ENCODE results near the gene CDHR5. TPM values are rescaled to one million over a fixed set of nuclear protein-coding genes. Genes with fewer than 3 reads are reported as not detected.

CDHR5 gene
- total RNA-seq, 4 donors from 2014 or later: not detected

- no peak for TF ChIP-seq CTCF (IDR thresholded peaks at IDR 0.05)
- ATAC-seq (ENCODE audit: low FRiP score) (no peak), DNase-seq (ENCODE audit: low spot score) (no peak)
Measured at GRCh38 chr11:571802-572185, 53.0 kb downstream of the CDHR5 start.

- ATAC-seq (ENCODE audit: low FRiP score): no peak
- no peak for TF ChIP-seq CTCF (IDR thresholded peaks at IDR 0.05)
Measured at GRCh38 chr11:569158-569885, 55.4 kb downstream of the CDHR5 start.

GRCh38 chr11:568306-569157 lies 56.2 kb downstream of the CDHR5 start:
- no peak for TF ChIP-seq CTCF (IDR thresholded peaks at IDR 0.05)
- DNase-seq (ENCODE audit: low spot score) (peak; percentile 51), ATAC-seq (ENCODE audit: low FRiP score) (peak; percentile 90)

More at GRCh38 chr11:569158-569885, 55.4 kb downstream of the CDHR5 start:
- no peak for DNase-seq (ENCODE audit: low spot score)

- no peak for DNase-seq (ENCODE audit: low spot score)
Measured at GRCh38 chr11:567629-568292, 57.0 kb downstream of the CDHR5 start.

GRCh38 chr11:567011-567628 lies 57.6 kb downstream of the CDHR5 start:
- no peak for ATAC-seq (ENCODE audit: low FRiP score)
- DNase-seq (ENCODE audit: low spot score): no peak
- no peak for TF ChIP-seq CTCF (IDR thresholded peaks at IDR 0.05)

More at GRCh38 chr11:567629-568292, 57.0 kb downstream of the CDHR5 start:
- peak; percentile 41 for ATAC-seq (ENCODE audit: low FRiP score)
- no peak for TF ChIP-seq CTCF (IDR thresholded peaks at IDR 0.05)

Small RNAs within 50 kb of the gene (small RNA-seq; reads per million reads assigned to genes)
- gene MIR210: 5.4 reads per million, percentile 78 among the genes with 10 or more reads in this experiment

Other genes starting within 250 kb of the CDHR5 start
- under 1 TPM in 3 of 4 donors, not detected in 1; 0.09 to 0.96 (median 0.95) TPM for gene PKP3, start 230.7 kb downstream of the CDHR5 start, total RNA-seq
- 10 to 100 TPM; 17.6 to 42.1 (median 31.0) TPM for gene SIGIRR, start 210.0 kb downstream of the CDHR5 start, total RNA-seq
- gene ANO9, start 182.9 kb downstream of the CDHR5 start, total RNA-seq: 1 to 10 TPM in 3 of 4 donors, under 1 TPM in 1; 0.79 to 3.6 (median 3.1) TPM
- gene PTDSS2, start 174.7 kb downstream of the CDHR5 start, total RNA-seq: 10 to 100 TPM; 33.0 to 45.2 (median 39.0) TPM
- gene RNH1, start 117.7 kb downstream of the CDHR5 start, total RNA-seq: 100 to 1,000 TPM; 218 to 259 (median 230) TPM
- gene HRAS, start 89.4 kb downstream of the CDHR5 start, total RNA-seq: 10 to 100 TPM; 30.1 to 44.9 (median 35.0) TPM
- under 1 TPM in 3 of 4 donors, not detected in 1; 0.24 to 0.38 (median 0.32) TPM for gene LRRC56, start 87.4 kb downstream of the CDHR5 start, total RNA-seq
- gene LMNTD2, start 64.2 kb downstream of the CDHR5 start, total RNA-seq: 1 to 10 TPM in 3 of 4 donors, under 1 TPM in 1; 0.95 to 5.5 (median 1.7) TPM
- gene RASSF7, start 64.0 kb downstream of the CDHR5 start, total RNA-seq: 10 to 100 TPM in 3 of 4 donors, 1 to 10 TPM in 1; 9.1 to 31.8 (median 13.4) TPM
- 10 to 100 TPM; 14.7 to 34.9 (median 22.4) TPM for gene PHRF1, start 48.5 kb downstream of the CDHR5 start, total RNA-seq
- 10 to 100 TPM; 15.4 to 56.8 (median 35.6) TPM for gene IRF7, start 9.0 kb downstream of the CDHR5 start, total RNA-seq
- gene SCT, start 2.2 kb upstream of the CDHR5 start, total RNA-seq: not detected
- gene DRD4, start 12.3 kb upstream of the CDHR5 start, total RNA-seq: under 1 TPM in 1 of 4 donors, not detected in 3; 0.50 TPM
- gene DEAF1, start 70.3 kb upstream of the CDHR5 start, total RNA-seq: 10 to 100 TPM; 20.3 to 29.0 (median 23.0) TPM
- gene TMEM80, start 70.9 kb upstream of the CDHR5 start, total RNA-seq: 10 to 100 TPM; 16.9 to 31.5 (median 21.1) TPM
- gene EPS8L2, start 81.3 kb upstream of the CDHR5 start, total RNA-seq: 10 to 100 TPM; 14.1 to 27.6 (median 22.3) TPM
- 100 to 1,000 TPM; 183 to 295 (median 239) TPM for gene TALDO1, start 122.5 kb upstream of the CDHR5 start, total RNA-seq
- 10 to 100 TPM; 12.5 to 19.8 (median 15.1) TPM for gene GATD1, start 152.5 kb upstream of the CDHR5 start, total RNA-seq
- not detected for gene CEND1, start 165.1 kb upstream of the CDHR5 start, total RNA-seq
- 10 to 100 TPM in 3 of 4 donors, 1 to 10 TPM in 1; 7.5 to 21.9 (median 12.7) TPM for gene SLC25A22, start 173.3 kb upstream of the CDHR5 start, total RNA-seq
- gene PIDD1, start 180.3 kb upstream of the CDHR5 start, total RNA-seq: 10 to 100 TPM in 1 of 4 donors, 1 to 10 TPM in 3; 7.1 to 22.9 (median 8.3) TPM
- 1,000 to 10,000 TPM in 1 of 4 donors, 100 to 1,000 TPM in 3; 555 to 1,150 (median 858) TPM for gene RPLP2, start 185.0 kb upstream of the CDHR5 start, total RNA-seq
- gene PNPLA2, start 194.0 kb upstream of the CDHR5 start, total RNA-seq: 100 to 1,000 TPM; 256 to 543 (median 355) TPM
- 10 to 100 TPM in 1 of 4 donors, 1 to 10 TPM in 3; 6.3 to 39.7 (median 6.9) TPM for gene CRACR2B, start 203.0 kb upstream of the CDHR5 start, total RNA-seq
- gene CD151, start 208.0 kb upstream of the CDHR5 start, total RNA-seq: 100 to 1,000 TPM; 328 to 675 (median 614) TPM
- gene POLR2L, start 217.6 kb upstream of the CDHR5 start, total RNA-seq: 100 to 1,000 TPM in 3 of 4 donors, 10 to 100 TPM in 1; 95.5 to 165 (median 110) TPM
- 100 to 1,000 TPM; 145 to 234 (median 175) TPM for gene TSPAN4, start 217.9 kb upstream of the CDHR5 start, total RNA-seq